Myocyte (in vitro differentiated cells): ENCODE measurements around the gene ASIC4. TPM values are rescaled to one million over a fixed set of nuclear protein-coding genes. Genes with fewer than 3 reads are reported as not detected.

ENCODE experiments used
- DNase-seq: peaks from one replicate; pipeline ENCODE4 v3.0.0-alpha.2; 2012; ENCODE audit warnings: low read depth
- total RNA-seq: library from RNA; depleted of rRNA; stranded (reverse); fragments of >200 nt; gene quantifications from 2 replicates; pipeline ENCODE4 v1.2.3, GENCODE V29; 2014

ASIC4 gene
- total RNA-seq, 1 donor from 2014 or later = 0.29 TPM

GRCh38 chr2:219512524-219513216, 1.6 kb upstream of the ASIC4 start:
- DNase-seq = peak; percentile 63

- DNase-seq = no peak
Observed at GRCh38 chr2:219513787-219514186, 495 bp upstream of the ASIC4 start.

- DNase-seq = no peak
Observed at GRCh38 chr2:219514836-219515235, 554 bp downstream of the ASIC4 start.

GRCh38 chr2:219515874-219516629, 1.8 kb downstream of the ASIC4 start:
- DNase-seq = no peak

- DNase-seq = no peak
Observed at GRCh38 chr2:219516888-219517287, 2.6 kb downstream of the ASIC4 start.

- no peak for DNase-seq
Observed at GRCh38 chr2:219517954-219518778, 3.9 kb downstream of the ASIC4 start.

- no peak for DNase-seq
Observed at GRCh38 chr2:219519526-219519916, 5.2 kb downstream of the ASIC4 start.

- DNase-seq = no peak
Observed at GRCh38 chr2:219520079-219520478, 5.8 kb downstream of the ASIC4 start.

- DNase-seq = peak; percentile 60
Observed at GRCh38 chr2:219521066-219521880, 7.0 kb downstream of the ASIC4 start.

GRCh38 chr2:219522111-219523030, 8.1 kb downstream of the ASIC4 start:
- DNase-seq = peak; percentile 31

- DNase-seq = no peak
Observed at GRCh38 chr2:219523031-219523671, 8.9 kb downstream of the ASIC4 start.

GRCh38 chr2:219524817-219525216, 10.5 kb downstream of the ASIC4 start:
- no peak for DNase-seq

GRCh38 chr2:219525533-219526232, 11.4 kb downstream of the ASIC4 start:
- no peak for DNase-seq

- DNase-seq = peak; percentile 7
Observed at GRCh38 chr2:219526320-219527075, 12.2 kb downstream of the ASIC4 start.

- peak; percentile 62 for DNase-seq
Observed at GRCh38 chr2:219527076-219527394, 12.8 kb downstream of the ASIC4 start.

- DNase-seq = no peak
Observed at GRCh38 chr2:219527472-219527871, 13.2 kb downstream of the ASIC4 start.

GRCh38 chr2:219530048-219530963, 16.0 kb downstream of the ASIC4 start:
- peak; percentile 84 for DNase-seq
